ENCODE data around the gene PI4KA.
"Not testable (repeated sequence)": the region's sequence is repeated elsewhere in the genome, so short reads cannot be mapped to it uniquely, and the experiment has no call there.

The PI4KA gene

GRCh38 chr22:20663137-20663828 lies 195.3 kb downstream of the PI4KA start:
- DNase-seq (ENCODE audit: low spot score), result no peak

GRCh38 chr22:20662524-20663036 lies 196.0 kb downstream of the PI4KA start:
- DNase-seq (ENCODE audit: low spot score), result not testable (repeated sequence)

GRCh38 chr22:20661473-20661872 lies 197.1 kb downstream of the PI4KA start:
- no peak for DNase-seq (ENCODE audit: low spot score)

GRCh38 chr22:20660441-20661054 lies 198.1 kb downstream of the PI4KA start:
- DNase-seq (ENCODE audit: low spot score), result no peak

GRCh38 chr22:20659920-20660319 lies 198.7 kb downstream of the PI4KA start:
- DNase-seq (ENCODE audit: low spot score), result no peak

- no peak for DNase-seq (ENCODE audit: low spot score)
Measured at GRCh38 chr22:20659258-20659657, 199.4 kb downstream of the PI4KA start.

GRCh38 chr22:20658433-20659222 lies 200.0 kb downstream of the PI4KA start:
- no peak for DNase-seq (ENCODE audit: low spot score)

GRCh38 chr22:20657963-20658362 lies 200.6 kb downstream of the PI4KA start:
- no peak for DNase-seq (ENCODE audit: low spot score)
